GM19452 (cell line): ENCODE results near the gene ZFYVE28.

Experiments
- ATAC-seq: cut with Tn5 transposase; IDR thresholded peaks from one replicate; pipeline ENCODE4 v1.9.1; 2021; ENCODE audit not compliant: unreplicated experiment

Gene ZFYVE28

GRCh38 chr4:2370597-2371320 lies 47.7 kb downstream of the ZFYVE28 start:
- no peak for ATAC-seq

DNA sequence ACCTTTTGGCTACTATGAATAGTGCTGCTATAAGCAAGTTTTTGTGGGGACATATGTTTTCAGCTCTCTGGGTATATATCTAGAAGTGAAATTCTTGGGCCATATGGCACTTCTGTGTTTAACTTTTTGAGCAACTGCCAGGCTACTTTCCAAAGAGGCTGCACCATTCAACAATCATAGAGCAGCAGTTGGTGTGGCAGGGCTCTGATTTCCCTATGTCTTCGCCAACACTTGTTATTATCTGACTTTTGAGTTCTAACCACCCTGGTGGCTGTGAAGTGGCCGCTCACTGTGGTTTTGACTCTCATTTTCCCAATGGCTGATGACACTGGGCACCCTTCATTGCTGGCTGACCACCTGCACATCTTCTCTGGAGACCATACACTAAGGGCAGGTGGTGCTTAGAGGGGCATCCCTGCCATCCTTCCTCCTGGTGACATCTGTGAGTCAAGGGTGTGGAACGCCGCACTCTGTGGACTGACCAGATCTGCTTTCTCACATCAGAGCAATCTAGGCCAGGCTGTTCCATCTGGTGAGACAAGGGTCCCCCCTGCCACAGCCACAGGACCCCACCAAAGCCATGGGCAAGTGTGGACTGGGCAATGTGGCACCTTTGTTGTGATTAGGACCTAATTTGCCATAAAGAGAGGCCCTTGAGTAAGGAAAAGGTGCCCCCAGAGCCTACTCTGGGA lies 49.6 kb downstream of the ZFYVE28 start:
- no peak for ATAC-seq

DNA sequence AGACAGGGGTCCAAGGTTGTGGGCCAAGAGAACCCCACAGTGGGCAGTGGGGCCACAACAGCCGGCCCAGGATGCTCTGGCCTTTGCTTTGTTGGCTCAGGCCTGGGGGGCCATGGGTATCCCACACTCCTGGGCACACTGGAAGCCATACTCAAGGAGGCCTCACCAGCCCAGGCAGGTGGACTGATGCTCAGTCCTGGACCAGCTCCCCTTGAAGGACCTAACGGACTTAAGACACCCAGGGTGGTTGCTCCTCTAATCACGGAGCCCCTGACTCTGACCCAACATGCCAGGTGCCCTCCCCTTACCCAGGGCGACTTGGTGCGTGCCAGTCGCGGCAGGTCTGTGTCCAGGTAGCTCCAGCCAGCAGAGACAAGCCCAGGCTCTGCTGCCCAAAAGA lies 50.8 kb downstream of the ZFYVE28 start:
- ATAC-seq, result no peak

- no peak for ATAC-seq
These were observed 51.9 kb downstream of the ZFYVE28 start for GRCh38 chr4:2366252-2367192.

GRCh38 chr4:2365913-2366210 lies 52.6 kb downstream of the ZFYVE28 start:
- no peak for ATAC-seq

- ATAC-seq, result no peak
These were observed 53.2 kb downstream of the ZFYVE28 start for GRCh38 chr4:2365054-2365912.

GRCh38 chr4:2364654-2365053 lies 53.8 kb downstream of the ZFYVE28 start:
- ATAC-seq, result no peak

DNA sequence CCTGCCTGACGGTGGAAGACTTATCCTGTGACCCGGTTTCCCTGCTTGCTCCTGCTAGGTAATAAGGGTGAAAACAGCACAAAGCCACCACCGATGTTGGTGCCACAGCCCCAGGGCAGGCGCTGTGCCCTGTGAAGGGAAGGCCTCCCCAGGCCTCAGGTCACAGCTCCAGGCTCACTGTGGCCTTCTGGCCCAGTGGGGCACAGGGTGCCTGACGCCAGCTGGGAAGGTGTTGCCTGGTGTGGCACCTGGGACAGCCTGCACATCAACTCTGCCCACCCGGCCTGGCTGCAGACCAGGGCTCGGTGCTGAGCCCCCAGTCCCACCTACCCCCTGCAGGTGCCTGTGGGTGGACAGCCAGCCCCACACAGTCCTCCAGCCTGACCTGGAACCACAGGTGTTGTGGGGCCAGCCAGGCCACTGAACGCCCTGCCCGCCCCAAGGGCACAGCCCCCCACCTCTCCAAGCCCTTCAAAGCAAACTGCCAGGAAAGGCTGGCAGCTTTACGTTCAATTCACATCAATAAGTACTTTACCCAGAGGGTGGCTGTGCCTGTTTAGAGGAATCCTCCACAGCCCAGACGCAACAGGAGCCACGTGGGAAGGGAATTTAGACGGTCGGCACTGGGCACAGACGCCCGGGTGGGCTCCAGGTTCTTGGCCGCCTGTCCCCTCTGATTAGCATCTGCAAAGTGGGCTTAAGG lies 54.3 kb downstream of the ZFYVE28 start:
- no peak for ATAC-seq

DNA sequence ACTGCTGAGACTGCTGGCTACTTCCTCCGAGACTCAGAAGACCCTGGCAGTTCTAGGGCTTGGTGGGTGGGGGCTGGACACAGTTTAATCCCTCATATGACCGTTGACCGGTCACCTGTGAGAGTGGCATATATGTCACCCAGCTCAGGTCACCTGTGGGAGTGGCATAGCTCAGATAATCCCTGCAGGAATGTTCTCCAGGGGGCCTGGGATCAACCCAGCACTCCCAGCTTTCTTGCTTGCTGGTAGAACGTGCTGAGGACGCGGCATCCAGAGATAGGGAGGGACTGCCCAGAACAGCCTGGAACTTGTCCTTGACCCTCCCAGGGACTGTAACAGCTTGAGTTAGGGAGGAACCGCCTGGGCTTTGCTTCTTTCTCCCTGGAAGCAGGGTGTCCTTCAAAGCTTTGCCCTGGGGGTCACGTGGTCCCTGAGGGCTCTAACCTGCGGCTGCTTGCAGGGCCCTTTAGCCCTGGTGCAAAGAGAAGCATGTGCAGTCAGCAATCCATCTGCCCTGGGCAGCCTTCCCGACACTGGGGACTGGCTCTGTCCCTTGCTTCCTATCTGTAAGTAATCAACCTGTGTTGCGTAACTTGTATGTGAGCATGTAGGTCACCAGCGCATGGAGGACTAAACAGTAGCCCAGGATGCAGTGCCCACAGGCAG lies 55.3 kb downstream of the ZFYVE28 start:
- ATAC-seq, result no peak

GRCh38 chr4:2362266-2363055 lies 56.0 kb downstream of the ZFYVE28 start:
- no peak for ATAC-seq

- no peak for ATAC-seq
These were observed 56.8 kb downstream of the ZFYVE28 start for GRCh38 chr4:2361366-2362265.

DNA sequence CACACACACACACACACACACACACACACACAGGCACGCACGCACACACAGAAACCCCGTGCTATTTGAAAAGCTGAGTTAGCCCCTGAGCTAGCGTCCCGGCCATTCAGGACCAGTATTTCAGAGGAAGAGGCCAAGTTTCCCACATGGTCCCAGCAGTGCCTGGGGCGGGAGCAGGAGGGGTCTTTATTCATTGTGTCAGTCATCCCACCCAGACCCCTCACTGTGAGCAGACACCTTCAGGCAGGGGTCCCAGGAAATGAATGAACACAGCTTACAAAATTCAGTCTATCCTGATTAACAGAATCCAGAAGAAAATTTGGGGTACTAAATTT lies 58.1 kb downstream of the ZFYVE28 start:
- ATAC-seq, result no peak

- ATAC-seq, result no peak
These were observed 58.7 kb downstream of the ZFYVE28 start for GRCh38 chr4:2359591-2360395.

DNA sequence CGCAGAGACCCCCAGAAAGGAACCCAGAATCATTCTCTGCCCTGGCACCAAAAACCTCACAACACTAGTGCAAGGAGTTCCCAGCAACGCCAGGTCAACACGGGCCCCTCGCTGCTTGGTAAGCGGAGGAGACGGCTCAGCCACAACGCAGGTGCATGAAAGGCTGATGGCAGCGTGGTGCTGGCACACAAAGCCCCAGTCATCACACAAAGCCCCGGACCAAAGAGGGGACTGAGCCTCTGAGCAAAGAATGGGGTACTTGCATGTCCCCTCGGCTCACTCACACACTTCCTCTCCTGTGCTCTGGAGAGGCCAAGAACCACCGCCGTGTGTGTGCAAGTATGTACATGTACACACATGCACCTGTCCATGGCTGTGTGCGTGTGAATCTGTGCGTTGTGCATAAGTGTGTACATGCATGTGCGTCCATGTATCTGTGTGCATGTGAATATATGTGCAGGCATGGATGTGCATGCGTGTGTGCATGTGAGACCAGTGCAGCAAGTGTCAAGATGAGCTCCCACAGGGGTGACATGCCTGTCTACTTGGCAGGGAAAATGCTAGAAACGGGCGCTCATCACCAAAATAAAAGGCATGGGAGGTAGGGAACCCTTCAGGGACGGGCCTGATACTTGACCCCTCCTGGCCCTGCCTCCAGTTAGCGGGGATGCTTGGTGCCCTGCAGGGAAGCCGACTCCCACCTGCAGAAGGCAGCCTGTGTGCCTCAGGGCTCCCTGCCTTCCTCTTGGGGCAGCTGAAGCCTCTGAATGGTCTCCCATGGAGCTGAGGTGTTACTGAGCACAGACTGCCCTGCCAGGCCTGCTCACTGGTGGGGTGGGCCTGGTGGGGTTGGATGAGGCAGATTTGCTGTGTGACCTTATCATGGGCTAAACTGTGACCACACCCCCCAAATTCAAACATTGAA lies 60.4 kb downstream of the ZFYVE28 start:
- ATAC-seq, result no peak

GRCh38 chr4:2356123-2357069 lies 62.0 kb downstream of the ZFYVE28 start:
- no peak for ATAC-seq
